ACHN (cell line): ENCODE results near the gene NRP1.
"Not testable (repeated sequence)": the region's sequence is repeated elsewhere in the genome, so short reads cannot be mapped to it uniquely, and the experiment has no call there.

ENCODE experiments used
- DNase-seq: peaks from one replicate; pipeline ENCODE4 v3.0.0-alpha.2; 2015
- in situ Hi-C: cut with HindIII; loops from 2 replicates; pipeline ENCODE4 v1.10.0; 2017; ENCODE audit warnings: low sequenced_read_pairs, low pct_ligation_motif_present, low pct_unique_long_range_greater_than_20kb

Gene NRP1

GRCh38 chr10:33301097-33301789 lies 33.2 kb downstream of the NRP1 start:
- no peak for DNase-seq
- in situ Hi-C loops, result no loop called here

GRCh38 chr10:33300544-33300943 lies 33.9 kb downstream of the NRP1 start:
- in situ Hi-C loops, DNase-seq: not testable (repeated sequence)

GRCh38 chr10:33298893-33299292 lies 35.6 kb downstream of the NRP1 start:
- in situ Hi-C loops, result no loop called here
- DNase-seq, result no peak

- in situ Hi-C loops, result no loop called here
- no peak for DNase-seq
Observed at GRCh38 chr10:33298110-33298509, 36.4 kb downstream of the NRP1 start.

GRCh38 chr10:33295851-33296250 lies 38.6 kb downstream of the NRP1 start:
- in situ Hi-C loops, result no loop called here
- no peak for DNase-seq

GRCh38 chr10:33293531-33294170 lies 40.8 kb downstream of the NRP1 start:
- DNase-seq, result no peak
- in situ Hi-C loops, result no loop called here

- DNase-seq, result peak; percentile 12
- in situ Hi-C loops, result no loop called here
Observed at GRCh38 chr10:33293076-33293475, 41.4 kb downstream of the NRP1 start.

GRCh38 chr10:33291053-33291592 lies 43.3 kb downstream of the NRP1 start:
- in situ Hi-C loops, result no loop called here

GRCh38 chr10:33290321-33291052 lies 44.0 kb downstream of the NRP1 start:
- no peak for DNase-seq
- in situ Hi-C loops, result no loop called here

More at GRCh38 chr10:33291053-33291592, 43.3 kb downstream of the NRP1 start:
- peak; percentile 45 for DNase-seq

- no peak for DNase-seq
- in situ Hi-C loops, result no loop called here
Observed at GRCh38 chr10:33289776-33290175, 44.7 kb downstream of the NRP1 start.

GRCh38 chr10:33288127-33288526 lies 46.3 kb downstream of the NRP1 start:
- no peak for DNase-seq
- in situ Hi-C loops, result no loop called here

GRCh38 chr10:33287112-33287511 lies 47.4 kb downstream of the NRP1 start:
- DNase-seq, result no peak
- in situ Hi-C loops, result no loop called here

- in situ Hi-C loops, result no loop called here
- no peak for DNase-seq
Observed at GRCh38 chr10:33286157-33286934, 48.1 kb downstream of the NRP1 start.

GRCh38 chr10:33284945-33285344 lies 49.5 kb downstream of the NRP1 start:
- in situ Hi-C loops, result no loop called here
- DNase-seq, result no peak

GRCh38 chr10:33279811-33280602 lies 54.5 kb downstream of the NRP1 start:
- no peak for DNase-seq
- in situ Hi-C loops, result no loop called here

GRCh38 chr10:33279276-33279675 lies 55.2 kb downstream of the NRP1 start:
- in situ Hi-C loops, result no loop called here
- DNase-seq, result no peak

- DNase-seq, result no peak
- in situ Hi-C loops, result no loop called here
Observed at GRCh38 chr10:33278198-33278597, 56.3 kb downstream of the NRP1 start.

- no peak for DNase-seq
- in situ Hi-C loops, result no loop called here
Observed at GRCh38 chr10:33277135-33277536, 57.3 kb downstream of the NRP1 start.
